Skeletal muscle satellite cell (primary cell): ENCODE data around the gene POLR3A.
A peak's percentile ranks its signal among the peaks of the same experiment; 100 is the strongest.

ENCODE experiments used
- H3K27me3 ChIP-seq: 2 replicates; pipeline ENCODE4 v1.7.0; 2013; ENCODE audit warnings: low read length; ENCODE audit not compliant: control insufficient read depth, insufficient read depth
- H3K36me3 ChIP-seq: 2 replicates; pipeline ENCODE4 v1.7.0; 2013; ENCODE audit warnings: mild to moderate bottlenecking, control low read depth, low read length; ENCODE audit not compliant: insufficient read depth
- H3K4me1 ChIP-seq: 2 replicates; pipeline ENCODE4 v1.7.0; 2013; ENCODE audit warnings: low read length; ENCODE audit not compliant: control insufficient read depth, insufficient read depth
- H3K4me2 ChIP-seq: 2 replicates; pipeline ENCODE4 v1.7.0; 2013; ENCODE audit warnings: mild to moderate bottlenecking, low read length
- H3K4me3 ChIP-seq: 2 replicates; pipeline ENCODE4 v1.7.0; 2013; ENCODE audit warnings: low read length
- H3K9ac ChIP-seq: 2 replicates; pipeline ENCODE4 v1.7.0; 2013; ENCODE audit warnings: mild to moderate bottlenecking, low read depth, low read length, moderate library complexity
- H3K9me3 ChIP-seq: replicated peaks from 2 replicates; pipeline ENCODE4 v1.7.0; 2013; ENCODE audit warnings: mild to moderate bottlenecking, control low read depth, low read length

The POLR3A gene

DNA sequence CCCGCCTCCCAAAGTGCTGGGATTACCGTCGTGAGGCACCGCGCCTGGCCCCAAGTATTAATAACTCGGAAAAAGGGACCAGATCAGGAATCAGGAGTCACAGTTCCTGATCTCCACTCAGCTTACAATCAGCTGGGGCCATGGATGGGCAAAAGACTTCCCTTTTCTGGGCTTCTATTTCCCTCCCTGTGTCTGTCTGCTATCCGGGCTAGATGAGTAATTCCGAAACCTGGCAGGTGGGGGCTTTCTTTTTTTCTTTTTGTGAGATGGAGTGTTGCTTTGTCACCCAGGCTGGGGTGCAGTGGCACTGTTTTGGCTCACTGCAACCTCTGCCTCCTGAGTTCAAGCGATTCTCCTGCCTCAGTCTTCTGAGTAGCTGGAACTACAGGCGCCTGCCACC is 15.9 kb upstream of the POLR3A start:
- Histone ChIP-seq H3K4me3 (no peak overlapping the region), H3K9me3 (no peaks in the 10 kb centered on the region), H3K36me3 (peaks cover 26% of the 10 kb centered on the region), H3K4me2 (no peak overlapping the region), H3K4me1 (peaks cover 25% of the 10 kb centered on the region), H3K9ac (no peak overlapping the region), H3K27me3 (no peaks in the 10 kb centered on the region)

DNA sequence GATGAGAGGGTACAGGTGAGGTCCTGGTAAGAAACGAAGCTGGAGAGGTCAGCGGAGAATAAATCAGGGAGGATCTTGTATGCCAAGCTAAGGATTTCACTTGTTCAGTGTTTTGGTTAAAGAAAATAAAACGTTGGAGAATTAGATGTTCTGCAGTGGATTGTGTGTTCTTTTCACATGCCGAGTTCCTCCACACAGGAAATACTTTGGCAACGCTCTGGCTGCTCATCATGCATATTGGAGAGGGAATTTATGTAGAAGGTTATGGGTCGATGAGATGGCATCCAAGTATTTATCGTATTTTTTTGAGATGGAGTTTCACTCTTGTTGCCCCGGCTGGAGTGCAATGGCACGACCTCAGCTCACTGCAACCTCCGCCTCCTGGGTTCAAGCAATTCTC is 15.4 kb upstream of the POLR3A start:
- peaks cover 31% of the 10 kb centered on the region for H3K36me3 ChIP-seq
- H3K9me3 ChIP-seq = no peaks in the 10 kb centered on the region
- H3K4me2 ChIP-seq = no peak overlapping the region
- no peak overlapping the region for H3K4me3 ChIP-seq
- peaks cover 25% of the 10 kb centered on the region for H3K4me1 ChIP-seq
- H3K27me3 ChIP-seq = no peaks in the 10 kb centered on the region
- H3K9ac ChIP-seq = no peak overlapping the region

DNA sequence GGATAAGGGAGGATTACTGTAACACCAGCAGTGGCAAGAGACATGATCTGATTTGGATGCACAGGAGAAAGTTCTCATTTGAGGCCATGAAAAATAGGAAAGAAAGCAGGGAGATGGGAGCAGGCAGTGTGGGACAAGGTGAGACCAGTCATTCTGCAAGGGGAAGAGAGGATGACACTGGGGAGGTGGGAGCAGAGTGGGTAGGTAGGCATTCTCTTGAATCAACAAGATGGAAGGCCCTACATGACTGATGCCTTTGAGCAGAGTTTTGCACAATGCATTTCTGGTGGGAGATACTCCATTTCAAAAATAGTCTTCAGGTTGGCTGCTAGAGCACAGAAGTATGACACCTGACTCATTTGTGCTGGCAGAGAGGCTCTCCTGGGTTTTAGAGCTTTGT is 14.9 kb upstream of the POLR3A start:
- H3K27me3 ChIP-seq = no peaks in the 10 kb centered on the region
- H3K4me3 ChIP-seq = no peak overlapping the region
- peaks cover 36% of the 10 kb centered on the region for H3K36me3 ChIP-seq
- H3K9ac ChIP-seq = no peak overlapping the region
- peaks cover 25% of the 10 kb centered on the region for H3K4me1 ChIP-seq
- H3K9me3 ChIP-seq = no peaks in the 10 kb centered on the region
- H3K4me2 ChIP-seq = no peak overlapping the region

DNA sequence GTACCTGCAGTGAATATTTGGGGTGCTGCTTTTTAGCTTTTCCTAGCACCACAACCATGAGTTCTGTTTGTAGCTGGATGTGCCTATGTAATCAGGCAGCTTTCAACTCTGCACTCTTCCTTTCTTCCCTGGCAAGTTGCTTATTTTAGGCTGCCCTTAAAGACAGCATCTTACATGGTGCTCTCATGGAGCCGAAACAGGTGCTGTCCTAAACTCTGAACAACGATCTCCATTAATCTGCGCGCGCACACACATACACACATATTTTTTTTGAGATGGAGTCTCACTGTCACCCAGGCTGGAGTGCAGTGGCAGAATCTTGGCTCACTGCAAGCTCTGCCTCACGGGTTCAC is 13.4 kb upstream of the POLR3A start:
- Histone ChIP-seq H3K9me3 (no peaks in the 10 kb centered on the region), H3K9ac (no peak overlapping the region), H3K36me3 (peaks cover 51% of the 10 kb centered on the region)

DNA sequence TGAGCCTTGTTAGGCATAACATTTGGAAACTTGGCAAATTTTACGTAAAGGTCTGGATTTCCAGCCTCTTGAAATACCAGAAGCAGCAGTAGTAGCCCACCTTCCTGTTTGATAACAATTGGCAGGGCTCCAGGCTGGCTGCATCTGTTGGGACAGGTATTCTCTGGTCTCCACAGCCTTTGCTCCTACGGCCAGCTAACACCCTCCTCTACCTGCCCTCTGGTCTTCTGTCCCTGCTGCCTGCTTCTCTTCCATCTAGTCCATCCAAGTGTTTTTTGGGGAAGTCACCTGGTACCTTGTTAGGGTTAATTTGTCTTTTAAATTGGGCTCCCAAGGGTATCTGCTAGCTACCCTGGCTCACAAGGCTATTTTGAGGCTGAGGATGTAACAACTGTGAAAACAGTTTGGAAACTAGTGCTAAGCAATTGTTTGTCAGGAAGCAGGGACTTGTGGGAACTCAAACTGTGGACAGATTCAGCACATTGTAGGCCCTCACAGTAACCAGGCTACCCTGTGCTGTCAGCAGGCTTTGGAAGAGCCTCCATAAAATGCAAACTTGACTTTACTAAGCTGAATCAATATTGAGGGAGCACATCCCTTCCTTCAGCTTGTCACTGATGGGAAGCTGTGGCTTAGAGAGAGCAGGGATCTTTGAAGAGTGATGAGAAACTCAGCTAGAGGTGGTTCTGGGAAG is 12.9 kb upstream of the POLR3A start:
- Histone ChIP-seq H3K9me3 (no peaks in the 10 kb centered on the region), H3K36me3 (peaks cover 56% of the 10 kb centered on the region), H3K9ac (no peak overlapping the region)

More for the DNA sequence above, 13.4 kb upstream of the POLR3A start:
- Histone ChIP-seq H3K4me2 (no peak overlapping the region), H3K27me3 (no peaks in the 10 kb centered on the region), H3K4me3 (no peak overlapping the region), H3K4me1 (peaks cover 32% of the 10 kb centered on the region)

DNA sequence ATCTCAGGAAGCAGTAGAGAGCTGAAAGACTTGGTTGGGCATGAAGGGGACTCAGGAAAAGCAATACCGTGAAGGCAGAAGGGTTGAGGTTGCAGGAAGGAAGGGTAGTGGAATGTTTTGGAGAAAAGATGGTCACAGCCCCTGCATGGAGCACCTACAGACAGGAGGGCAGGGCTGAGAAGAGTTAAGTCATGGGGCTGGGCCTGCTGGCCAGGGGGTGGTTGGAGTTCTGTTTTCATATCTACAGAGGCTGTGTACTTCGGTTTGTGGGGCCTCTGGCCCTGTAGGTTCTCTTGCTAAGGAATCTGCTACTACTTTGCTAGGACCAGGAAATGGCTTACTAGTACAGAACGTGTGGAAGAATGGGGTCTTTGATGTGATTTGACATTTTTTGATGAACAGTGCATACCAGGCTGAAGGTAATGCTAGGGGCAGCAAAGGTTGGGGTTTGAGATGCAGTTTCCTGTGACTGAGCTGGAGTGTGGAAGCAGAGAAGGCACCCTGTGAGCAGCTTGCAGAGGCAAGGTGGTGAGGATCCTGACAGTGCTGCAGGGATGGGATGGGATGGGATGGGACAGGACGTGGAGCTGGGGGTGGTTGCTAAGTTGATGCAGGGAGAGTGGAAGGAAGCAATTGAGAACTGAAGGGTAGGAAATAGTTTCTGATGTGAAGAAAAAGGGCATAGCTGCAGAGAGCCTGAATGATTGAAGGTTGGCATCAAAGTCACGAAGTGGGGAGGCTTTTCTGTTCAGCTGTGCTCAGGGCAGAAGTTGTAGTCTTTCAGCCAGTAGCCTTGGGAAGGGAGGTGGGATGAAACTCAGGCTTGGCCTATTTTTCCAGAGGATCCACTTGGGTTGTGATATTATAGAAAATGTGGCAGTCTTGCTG is 12.1 kb upstream of the POLR3A start:
- Histone ChIP-seq H3K9me3 (no peaks in the 10 kb centered on the region), H3K4me3 (no peak overlapping the region), H3K36me3 (peaks cover 63% of the 10 kb centered on the region), H3K4me2 (no peak overlapping the region), H3K4me1 (peaks cover 42% of the 10 kb centered on the region), H3K9ac (no peak overlapping the region), H3K27me3 (no peaks in the 10 kb centered on the region)

More for the DNA sequence above, 12.9 kb upstream of the POLR3A start:
- no peak overlapping the region for H3K4me3 ChIP-seq
- peaks cover 35% of the 10 kb centered on the region for H3K4me1 ChIP-seq
- H3K4me2 ChIP-seq = no peak overlapping the region
- no peaks in the 10 kb centered on the region for H3K27me3 ChIP-seq

DNA sequence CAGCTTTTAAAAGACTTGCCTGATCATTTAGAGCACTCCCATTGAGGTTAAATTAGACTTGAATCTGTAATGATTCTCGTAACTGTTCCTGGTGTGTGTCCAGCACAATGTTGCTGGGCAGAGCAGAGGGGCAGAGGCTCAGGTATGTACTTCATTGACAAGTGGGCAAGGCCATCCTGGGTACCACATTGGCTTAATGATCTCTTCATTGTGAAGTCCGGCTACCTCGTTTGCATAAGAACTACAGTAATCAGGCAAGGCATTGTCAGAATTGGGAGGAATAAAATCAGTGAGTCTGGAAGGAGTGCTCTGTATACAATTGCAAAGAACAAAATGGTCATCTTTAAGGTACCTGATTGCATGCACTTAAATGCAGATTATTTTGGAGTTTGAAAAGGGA is 10.4 kb upstream of the POLR3A start:
- H3K9ac ChIP-seq = no peak overlapping the region
- no peak overlapping the region for H3K4me3 ChIP-seq
- H3K27me3 ChIP-seq = no peaks in the 10 kb centered on the region
- no peak overlapping the region for H3K4me2 ChIP-seq
- peaks cover 80% of the 10 kb centered on the region for H3K36me3 ChIP-seq
- no peaks in the 10 kb centered on the region for H3K9me3 ChIP-seq
- peaks cover 59% of the 10 kb centered on the region for H3K4me1 ChIP-seq

DNA sequence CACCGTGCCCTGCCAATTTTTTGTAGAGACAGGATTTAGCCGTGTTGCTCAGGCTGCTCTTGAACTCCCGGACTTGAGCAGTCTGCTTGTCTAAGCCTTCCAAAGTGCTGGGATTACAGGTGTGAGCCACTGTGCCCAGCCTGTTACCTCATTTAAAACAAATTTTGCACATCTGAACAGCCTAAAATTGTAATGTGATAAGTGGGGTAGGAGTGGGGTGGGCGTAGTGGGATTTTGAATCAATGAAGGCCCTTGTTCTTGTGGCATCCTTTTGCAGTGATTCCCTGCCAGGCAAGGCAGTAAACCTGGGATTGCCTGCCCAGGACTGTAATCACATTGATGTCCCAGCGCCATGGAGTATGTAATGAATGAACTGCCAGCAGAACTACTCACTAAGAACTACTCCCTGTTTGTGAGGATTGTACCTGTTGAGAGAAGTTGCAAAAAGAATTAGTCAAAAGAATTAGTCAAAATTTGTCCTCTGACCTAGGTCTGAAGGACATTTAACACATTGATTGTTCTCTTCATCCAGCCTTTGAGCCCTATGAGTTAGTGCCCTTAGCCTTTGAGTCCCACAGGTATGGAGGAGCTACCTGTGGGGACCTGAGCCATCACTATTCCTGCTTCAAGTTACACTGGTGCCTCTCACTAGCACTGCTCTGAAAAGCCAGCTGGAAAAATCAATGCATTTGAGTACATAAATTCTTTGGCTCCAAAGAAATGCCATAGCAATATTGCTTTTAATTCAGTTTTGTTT is 9.7 kb upstream of the POLR3A start:
- Histone ChIP-seq H3K9ac (no peak overlapping the region), H3K9me3 (no peaks in the 10 kb centered on the region), H3K4me1 (peaks cover 52% of the 10 kb centered on the region), H3K4me2 (peak overlapping the region; percentile 42), H3K27me3 (no peaks in the 10 kb centered on the region), H3K4me3 (no peak overlapping the region), H3K36me3 (peaks cover 84% of the 10 kb centered on the region)

DNA sequence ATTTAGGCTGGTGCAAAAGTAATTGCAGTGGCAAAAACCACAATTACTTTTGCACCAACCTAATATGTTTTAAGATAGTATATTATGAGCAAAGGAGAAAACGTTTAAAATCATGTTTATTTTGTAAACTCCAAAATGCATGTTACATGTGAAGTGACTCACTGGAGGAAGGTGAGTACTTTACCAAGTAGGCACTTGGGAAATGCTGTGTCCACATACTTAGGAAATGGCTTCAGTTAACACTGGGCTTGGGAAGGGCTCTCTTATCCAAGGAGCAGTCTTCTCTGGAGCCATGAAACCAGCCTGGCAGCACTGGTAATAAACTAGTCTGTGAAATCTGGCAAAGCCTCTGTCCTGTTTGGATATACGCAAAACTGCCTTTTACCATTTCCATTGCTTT is 8.8 kb upstream of the POLR3A start:
- peaks cover 43% of the 10 kb centered on the region for H3K4me1 ChIP-seq

DNA sequence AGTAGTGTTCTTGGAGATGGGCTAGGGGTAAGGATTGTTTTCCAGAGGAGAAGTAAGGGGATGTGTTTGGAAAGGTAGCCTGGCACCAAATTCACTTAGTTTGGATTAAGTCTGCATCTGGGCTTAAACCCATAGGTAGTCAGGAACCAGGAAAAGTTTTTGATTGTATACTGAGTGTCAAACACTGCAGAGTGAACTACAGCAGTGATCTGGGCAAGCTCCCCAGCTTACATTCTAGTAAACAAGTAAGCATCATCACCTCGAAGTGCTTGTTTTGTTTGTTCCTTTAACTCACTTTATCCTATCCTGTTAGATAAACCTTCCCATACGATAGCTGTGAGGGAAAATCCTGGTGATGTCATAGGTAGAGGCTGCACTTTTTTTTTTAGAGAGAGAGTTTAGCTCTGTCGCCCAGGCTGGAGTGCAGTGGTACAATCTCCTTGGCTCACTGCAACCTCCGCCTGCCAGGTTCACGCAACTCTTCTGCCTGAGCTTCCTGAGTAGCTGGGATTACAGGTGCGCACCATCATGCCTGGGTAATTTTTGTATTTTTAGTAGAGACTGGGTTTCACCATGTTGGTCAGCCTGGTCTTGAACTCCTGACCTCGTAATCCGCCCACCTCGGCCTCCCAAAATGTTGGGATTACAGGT is 6.7 kb upstream of the POLR3A start:
- peaks cover 66% of the 10 kb centered on the region for H3K36me3 ChIP-seq
- peak overlapping the region; percentile 91 for H3K9ac ChIP-seq
- H3K9me3 ChIP-seq = no peaks in the 10 kb centered on the region
- peak overlapping the region; percentile 87 for H3K4me3 ChIP-seq
- no peaks in the 10 kb centered on the region for H3K27me3 ChIP-seq
- H3K4me2 ChIP-seq = peak overlapping the region; percentile 89
- H3K4me1 ChIP-seq = peaks cover 34% of the 10 kb centered on the region

More for the DNA sequence above, 8.8 kb upstream of the POLR3A start:
- H3K27me3 ChIP-seq = no peaks in the 10 kb centered on the region
- H3K9me3 ChIP-seq = no peaks in the 10 kb centered on the region
- no peak overlapping the region for H3K4me3 ChIP-seq
- peak overlapping the region; percentile 62 for H3K4me2 ChIP-seq
- no peak overlapping the region for H3K9ac ChIP-seq
- peaks cover 84% of the 10 kb centered on the region for H3K36me3 ChIP-seq

DNA sequence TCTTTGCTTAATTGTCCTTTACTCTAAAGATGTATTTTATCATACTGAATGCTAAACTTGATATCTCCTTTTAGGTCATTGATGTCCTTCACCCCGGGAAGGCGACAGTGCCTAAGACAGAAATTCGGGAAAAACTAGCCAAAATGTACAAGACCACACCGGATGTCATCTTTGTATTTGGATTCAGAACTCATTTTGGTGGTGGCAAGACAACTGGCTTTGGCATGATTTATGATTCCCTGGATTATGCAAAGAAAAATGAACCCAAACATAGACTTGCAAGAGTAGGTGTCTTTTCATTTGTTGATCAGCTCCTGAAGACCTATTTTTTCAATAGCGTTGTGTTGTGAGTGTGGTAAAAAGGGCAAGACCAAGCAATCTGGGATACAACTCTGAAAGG is 6.1 kb upstream of the POLR3A start:
- no peaks in the 10 kb centered on the region for H3K9me3 ChIP-seq
- no peaks in the 10 kb centered on the region for H3K27me3 ChIP-seq
- peak overlapping the region; percentile 89 for H3K4me2 ChIP-seq
- peak overlapping the region; percentile 91 for H3K9ac ChIP-seq
- H3K4me1 ChIP-seq = peaks cover 34% of the 10 kb centered on the region
- peak overlapping the region; percentile 87 for H3K4me3 ChIP-seq
- peaks cover 60% of the 10 kb centered on the region for H3K36me3 ChIP-seq
